ENCODE data around the gene UCHL5. TPM values are rescaled to one million over a fixed set of nuclear protein-coding genes. Genes with fewer than 3 reads are reported as not detected.

Gene UCHL5
- total and polyA plus RNA-seq, 2 of the 13 experiments (the other 11 are each of a cell fraction or from before 2014, with no cell fraction given) = 18.2 to 44.1 TPM

- TF ChIP-seq ZNF788 (CRISPR knock-in tag; IDR thresholded peaks at IDR 0.05; ENCODE audit: borderline replicate concordance) (no peak; the same call in none of the 2 replicates), ZBTB38 (CRISPR knock-in tag; IDR thresholded peaks at IDR 0.05) (peak; percentile 67; the same call in 1 of the 2 replicates), ZNF891 (CRISPR knock-in tag; IDR thresholded peaks at IDR 0.05) (peak; percentile 67; the same call in 1 of the 2 replicates), ZNF616 (CRISPR knock-in tag; IDR thresholded peaks at IDR 0.05; ENCODE audit: low read depth) (peak; percentile 85), ATF1 (CRISPR knock-in tag; IDR thresholded peaks at IDR 0.05) (peak; percentile 89), SKI (IDR thresholded peaks at IDR 0.05; ENCODE audit: partially characterized antibody) (peak; percentile 68), ZMAT3 (CRISPR knock-in tag; conservative IDR thresholded peaks at IDR 0.05) (peak; percentile 93; the same call in 1 of the 2 replicates), ZNF720 (CRISPR knock-in tag; IDR thresholded peaks at IDR 0.05) (no peak), ZNF549 (CRISPR knock-in tag; IDR thresholded peaks at IDR 0.05) (no peak), ZNF577 (CRISPR knock-in tag; IDR thresholded peaks at IDR 0.05; ENCODE audit: borderline replicate concordance, low read depth) (no peak), FOXA1 (IDR thresholded peaks at IDR 0.05) (no peak), FOXA1 (CRISPR knock-in tag; IDR thresholded peaks at IDR 0.05) (peak; percentile 55), ZC3H13 (CRISPR knock-in tag; IDR thresholded peaks at IDR 0.05) (peak; percentile 78; the same call in 1 of the 2 replicates), GABPA (IDR thresholded peaks at IDR 0.05; ENCODE audit: low read depth, low read length) (peak; percentile 69), GABPA (CRISPR knock-in tag; IDR thresholded peaks at IDR 0.05; ENCODE audit: low read depth) (peak; percentile 92), SMAD3 (CRISPR knock-in tag; IDR thresholded peaks at IDR 0.05) (peak; percentile 81; the same call in 1 of the 2 replicates), TIGD3 (CRISPR knock-in tag; IDR thresholded peaks at IDR 0.05; ENCODE audit: borderline replicate concordance) (no peak; the same call in 1 of the 2 replicates), CENPBD1 (CRISPR knock-in tag; IDR thresholded peaks at IDR 0.05; ENCODE audit: borderline replicate concordance, low read depth) (no peak), KLF16 (CRISPR knock-in tag; IDR thresholded peaks at IDR 0.05) (peak in 1 of 2 experiments; percentile 96; a peak in 2 of 4 replicates), DMTF1 (CRISPR knock-in tag; IDR thresholded peaks at IDR 0.05) (peak; percentile 95; the same call in 1 of the 2 replicates), POLR2AphosphoS2 (IDR thresholded peaks at IDR 0.05; ENCODE audit: low read depth, low read length) (no peak), ZFP36 (IDR thresholded peaks at IDR 0.05; ENCODE audit: borderline replicate concordance, low read depth, low read length, partially characterized antibody) (no peak), EHMT2 (IDR thresholded peaks at IDR 0.05; ENCODE audit: borderline replicate concordance, low read depth, low read length) (no peak), SAP130 (CRISPR knock-in tag; IDR thresholded peaks at IDR 0.05; ENCODE audit: low read depth) (peak; percentile 97), ZBTB43 (CRISPR knock-in tag; conservative IDR thresholded peaks at IDR 0.05) (peak; percentile 84), ZNF12 (CRISPR knock-in tag; IDR thresholded peaks at IDR 0.05) (peak; percentile 81), PAF1 (CRISPR knock-in tag; IDR thresholded peaks at IDR 0.05) (no peak)
These were observed at the start of gene UCHL5, which contains the start of gene RO60 (continued) for GRCh38 chr1:193059282-193060114.

Data from HepG2 (cell line).